HG02852 (cell line): ENCODE results near the gene CDON.

Source experiments
- ATAC-seq: cut with Tn5 transposase; IDR thresholded peaks from one replicate; pipeline ENCODE4 v1.9.1; 2021; ENCODE audit warnings: mild to moderate bottlenecking, moderate library complexity; ENCODE audit not compliant: unreplicated experiment

The CDON gene

GRCh38 chr11:125957618-125958332 lies 104.9 kb downstream of the CDON start:
- ATAC-seq, result no peak

GRCh38 chr11:125956391-125957134 lies 106.1 kb downstream of the CDON start:
- ATAC-seq, result no peak

- ATAC-seq, result no peak
Measured at GRCh38 chr11:125955856-125956255, 106.8 kb downstream of the CDON start.

- no peak for ATAC-seq
Measured at GRCh38 chr11:125954945-125955640, 107.6 kb downstream of the CDON start.

GRCh38 chr11:125954123-125954944 lies 108.3 kb downstream of the CDON start:
- ATAC-seq, result no peak

- ATAC-seq, result no peak
Measured at GRCh38 chr11:125953401-125953935, 109.2 kb downstream of the CDON start.

- no peak for ATAC-seq
Measured at GRCh38 chr11:125952973-125953372, 109.7 kb downstream of the CDON start.

GRCh38 chr11:125952559-125952958 lies 110.1 kb downstream of the CDON start:
- no peak for ATAC-seq

GRCh38 chr11:125951731-125952130 lies 110.9 kb downstream of the CDON start:
- ATAC-seq, result no peak

- ATAC-seq, result no peak
Measured at GRCh38 chr11:125950696-125951651, 111.7 kb downstream of the CDON start.

GRCh38 chr11:125950178-125950490 lies 112.5 kb downstream of the CDON start:
- ATAC-seq, result no peak

GRCh38 chr11:125949271-125950177 lies 113.1 kb downstream of the CDON start:
- ATAC-seq, result no peak

GRCh38 chr11:125948278-125949051 lies 114.2 kb downstream of the CDON start:
- no peak for ATAC-seq

- ATAC-seq, result no peak
Measured at GRCh38 chr11:125947419-125948277, 115.0 kb downstream of the CDON start.

GRCh38 chr11:125946712-125947418 lies 115.8 kb downstream of the CDON start:
- no peak for ATAC-seq

GRCh38 chr11:125945797-125946520 lies 116.7 kb downstream of the CDON start, which contains the start of gene VSIG10L2:
TSS of gene VSIG10L2 (plus strand) at chr11:125946044. CDS start at chr11:125946056, 12 bp downstream.
- ATAC-seq, result no peak
